Astrocyte (in vitro differentiated cells and primary cell): ENCODE measurements around the gene CHMP1A.

ENCODE experiments used
- EZH2 ChIP-seq: IDR thresholded peaks from 2 replicates; pipeline ENCODE4 v1.6.1; 2012; ENCODE audit warnings: mild to moderate bottlenecking, low read length, inconsistent platforms; ENCODE audit not compliant: insufficient read depth
- TF ChIP-seq, protein P1 (sequence below): IDR thresholded peaks from 2 replicates; pipeline ENCODE4 v1.5.1; 2011; ENCODE audit warnings: low read depth, mild to moderate bottlenecking, inconsistent platforms, low read length, moderate library complexity; ENCODE audit not compliant: insufficient read depth

- TF ChIP-seq, protein P1, sequence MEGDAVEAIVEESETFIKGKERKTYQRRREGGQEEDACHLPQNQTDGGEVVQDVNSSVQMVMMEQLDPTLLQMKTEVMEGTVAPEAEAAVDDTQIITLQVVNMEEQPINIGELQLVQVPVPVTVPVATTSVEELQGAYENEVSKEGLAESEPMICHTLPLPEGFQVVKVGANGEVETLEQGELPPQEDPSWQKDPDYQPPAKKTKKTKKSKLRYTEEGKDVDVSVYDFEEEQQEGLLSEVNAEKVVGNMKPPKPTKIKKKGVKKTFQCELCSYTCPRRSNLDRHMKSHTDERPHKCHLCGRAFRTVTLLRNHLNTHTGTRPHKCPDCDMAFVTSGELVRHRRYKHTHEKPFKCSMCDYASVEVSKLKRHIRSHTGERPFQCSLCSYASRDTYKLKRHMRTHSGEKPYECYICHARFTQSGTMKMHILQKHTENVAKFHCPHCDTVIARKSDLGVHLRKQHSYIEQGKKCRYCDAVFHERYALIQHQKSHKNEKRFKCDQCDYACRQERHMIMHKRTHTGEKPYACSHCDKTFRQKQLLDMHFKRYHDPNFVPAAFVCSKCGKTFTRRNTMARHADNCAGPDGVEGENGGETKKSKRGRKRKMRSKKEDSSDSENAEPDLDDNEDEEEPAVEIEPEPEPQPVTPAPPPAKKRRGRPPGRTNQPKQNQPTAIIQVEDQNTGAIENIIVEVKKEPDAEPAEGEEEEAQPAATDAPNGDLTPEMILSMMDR = no peak
- no peak for TF ChIP-seq EZH2
These were observed 38.6 kb upstream of the CHMP1A start for GRCh38 chr16:89695875-89696669.
